Loucy (cell line): ENCODE data around the gene B4GALT1.

Experiments
- H2AFZ ChIP-seq: fragments of 200-600 bp; sonication (generic); 2 replicates; pipeline ENCODE4 v1.6.0; 2016; ENCODE audit warnings: antibody characterized with exemption, mild to moderate bottlenecking, low read length, moderate library complexity
- H3F3A ChIP-seq: fragments of 200-600 bp; 2 replicates; pipeline ENCODE4 v1.6.0; 2016; ENCODE audit warnings: antibody characterized with exemption, low read depth, mild to moderate bottlenecking
- H3K27me3 ChIP-seq: fragments of 200-600 bp; sonication (generic); 2 replicates; pipeline ENCODE4 v1.6.1; 2014; ENCODE audit warnings: low read length, mild to moderate bottlenecking; ENCODE audit not compliant: insufficient read depth, poor library complexity, severe bottlenecking
- H3K36me3 ChIP-seq: fragments of 200-600 bp; sonication (generic); 2 replicates; pipeline ENCODE4 v1.6.1; 2016; ENCODE audit warnings: low read length; ENCODE audit not compliant: insufficient read depth
- H3K4me1 ChIP-seq: fragments of 200-600 bp; sonication (generic); 2 replicates; pipeline ENCODE4 v1.5.1; 2014; ENCODE audit warnings: low read length, mild to moderate bottlenecking; ENCODE audit not compliant: insufficient read depth, poor library complexity, severe bottlenecking
- H3K4me2 ChIP-seq: fragments of 200-600 bp; sonication (generic); 2 replicates; pipeline ENCODE4 v1.6.0; 2014; ENCODE audit warnings: antibody characterized with exemption, low read length, low read depth, mild to moderate bottlenecking; ENCODE audit not compliant: poor library complexity, severe bottlenecking
- H3K4me3 ChIP-seq: fragments of 200-600 bp; sonication (generic); 2 replicates; pipeline ENCODE4 v1.5.1; 2014; ENCODE audit warnings: low read length, mild to moderate bottlenecking, mixed read lengths; ENCODE audit not compliant: poor library complexity, severe bottlenecking
- H3K79me2 ChIP-seq: fragments of 200-600 bp; sonication (generic); 2 replicates; pipeline ENCODE4 v1.6.1; 2014; ENCODE audit warnings: low read length; ENCODE audit not compliant: insufficient read depth
- H3K9ac ChIP-seq: fragments of 200-600 bp; sonication (generic); 2 replicates; pipeline ENCODE4 v1.6.0; 2014; ENCODE audit warnings: mild to moderate bottlenecking, low read depth, low read length, moderate library complexity; ENCODE audit not compliant: poor library complexity, severe bottlenecking
- H3K9me2 ChIP-seq: fragments of 200-600 bp; sonication (generic); replicated peaks from 2 replicates; pipeline ENCODE4 v1.6.1; 2016; ENCODE audit warnings: low read depth, low read length, mixed read lengths
- H3K9me3 ChIP-seq: fragments of 200-600 bp; sonication (generic); 2 replicates; pipeline ENCODE4 v1.6.1; 2014; ENCODE audit warnings: mild to moderate bottlenecking, antibody characterized with exemption, low read length, low read depth; ENCODE audit not compliant: insufficient read depth
- H4K20me1 ChIP-seq: fragments of 200-600 bp; sonication (generic); 2 replicates; pipeline ENCODE4 v1.6.0; 2014; ENCODE audit warnings: antibody characterized with exemption, low read length, mild to moderate bottlenecking; ENCODE audit not compliant: insufficient read depth, poor library complexity, severe bottlenecking
- CTCF ChIP-seq: fragments of 200-600 bp; sonication (generic); conservative IDR thresholded peaks from 2 replicates; pipeline ENCODE4 v1.5.1; 2014; ENCODE audit warnings: mild to moderate bottlenecking, antibody characterized with exemption, low read length
- EZH2phosphoT487 ChIP-seq: fragments of 200-600 bp; IDR thresholded peaks from 2 replicates; pipeline ENCODE4 v1.6.1; 2018; ENCODE audit warnings: antibody characterized with exemption, mild to moderate bottlenecking, moderate library complexity, borderline replicate concordance

B4GALT1 gene

GRCh38 chr9:33147416-33148169, 19.5 kb downstream of the B4GALT1 start:
- Histone ChIP-seq H3K9me3 (no peaks in the 10 kb centered on the region), H3K9me2 (no peaks in the 10 kb centered on the region), H3K4me3 (no peak overlapping the region), H3F3A (no peaks in the 10 kb centered on the region), H3K4me2 (no peak overlapping the region), H2AFZ (no peak overlapping the region), H3K4me1 (peaks cover 26% of the 10 kb centered on the region), H3K36me3 (no peaks in the 10 kb centered on the region), H3K27me3 (no peaks in the 10 kb centered on the region), H3K9ac (no peak overlapping the region), H4K20me1 (no peaks in the 10 kb centered on the region), H3K79me2 (peaks cover 73% of the 10 kb centered on the region)
- TF ChIP-seq EZH2phosphoT487 (no peak), CTCF (no peak)

GRCh38 chr9:33146298-33146697, 20.8 kb downstream of the B4GALT1 start:
- TF ChIP-seq CTCF = no peak
- TF ChIP-seq EZH2phosphoT487 = no peak
- Histone ChIP-seq H4K20me1 (no peaks in the 10 kb centered on the region), H3K9ac (no peak overlapping the region), H3K4me1 (peaks cover 26% of the 10 kb centered on the region), H3K4me3 (no peak overlapping the region), H3K27me3 (no peaks in the 10 kb centered on the region), H3K4me2 (no peak overlapping the region), H2AFZ (no peak overlapping the region), H3K9me2 (no peaks in the 10 kb centered on the region), H3K36me3 (no peaks in the 10 kb centered on the region), H3K79me2 (peaks cover 69% of the 10 kb centered on the region), H3F3A (no peaks in the 10 kb centered on the region), H3K9me3 (no peaks in the 10 kb centered on the region)

DNA sequence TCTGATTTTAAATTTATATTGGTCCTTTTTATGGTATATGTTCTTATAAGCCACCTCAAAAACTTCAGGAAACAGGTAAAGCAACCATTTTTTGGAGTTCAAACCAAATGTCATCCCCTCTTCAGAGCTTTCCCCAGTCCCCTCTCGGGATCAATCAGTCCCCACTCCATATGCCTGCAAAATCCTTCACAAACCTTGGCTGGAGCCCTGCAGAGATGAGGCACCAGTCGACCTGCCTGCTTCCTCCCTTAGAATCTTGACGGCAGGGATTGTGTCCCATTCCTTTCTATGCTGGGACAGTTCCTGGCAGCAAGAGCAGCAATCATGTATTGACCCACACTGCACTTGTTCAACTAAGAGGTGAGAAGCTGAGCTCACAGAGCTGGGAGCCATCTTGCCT, 22.6 kb downstream of the B4GALT1 start:
- Histone ChIP-seq H3K4me3 (no peak overlapping the region), H3K27me3 (no peaks in the 10 kb centered on the region), H4K20me1 (no peaks in the 10 kb centered on the region), H3K9me3 (no peaks in the 10 kb centered on the region), H3K9me2 (no peaks in the 10 kb centered on the region), H3K4me2 (no peak overlapping the region), H2AFZ (no peak overlapping the region), H3F3A (no peaks in the 10 kb centered on the region), H3K9ac (no peak overlapping the region), H3K4me1 (peaks cover 20% of the 10 kb centered on the region), H3K79me2 (peaks cover 64% of the 10 kb centered on the region), H3K36me3 (no peaks in the 10 kb centered on the region)
- no peak for TF ChIP-seq CTCF
- TF ChIP-seq EZH2phosphoT487 = no peak
